Central memory CD8-positive, alpha-beta T cell (primary cell): ENCODE results near the gene ATF6B.
"Not testable (repeated sequence)": the region's sequence is repeated elsewhere in the genome, so short reads cannot be mapped to it uniquely, and the experiment has no call there.

Experiments used
- ATAC-seq: fragments of 150-1000 bp; cut with Tn5 transposase; replicated peaks from 2 replicates; pipeline ENCODE4 v1.10.0; 2022; ENCODE audit warnings: mild to moderate bottlenecking, moderate FRiP score, moderate number of reproducible peaks; ENCODE audit not compliant: poor library complexity, severe bottlenecking; ENCODE audit errors: extremely low read depth
- DNase-seq, 2 donors: peaks; one replicate each; pipeline ENCODE4 v3.0.0; 2021; ENCODE audit warnings: low spot score in 2 of 2
- H3K27ac Mint-ChIP-seq: one replicate; pipeline ENCODE4 v1.8.0; 2022; ENCODE audit warnings: low read depth, mild to moderate bottlenecking, moderate library complexity, mixed read lengths
- H3K27me3 Mint-ChIP-seq: one replicate; pipeline ENCODE4 v1.8.0; 2022; ENCODE audit warnings: mixed read lengths
- H3K36me3 Mint-ChIP-seq: one replicate; pipeline ENCODE4 v1.8.0; 2022; ENCODE audit warnings: mild to moderate bottlenecking, moderate library complexity, mixed read lengths; ENCODE audit not compliant: insufficient read depth
- H3K4me1 Mint-ChIP-seq: one replicate; pipeline ENCODE4 v1.8.0; 2022; ENCODE audit warnings: mixed read lengths
- H3K4me3 Mint-ChIP-seq: one replicate; pipeline ENCODE4 v1.8.0; 2022; ENCODE audit warnings: mild to moderate bottlenecking, moderate library complexity, mixed read lengths
- H3K9me3 Mint-ChIP-seq: one replicate; pipeline ENCODE4 v1.8.0; 2022; ENCODE audit warnings: mixed read lengths

The ATF6B gene

GRCh38 chr6:32075781-32076180, 52.3 kb downstream of the ATF6B start:
- no peak for DNase-seq
- no peak overlapping the region for H3K27ac Mint-ChIP-seq
- no peak overlapping the region for H3K4me3 Mint-ChIP-seq
- H3K9me3 Mint-ChIP-seq: no peaks in the 10 kb centered on the region
- H3K27me3 Mint-ChIP-seq: peaks cover 34% of the 10 kb centered on the region
- no peaks in the 10 kb centered on the region for H3K36me3 Mint-ChIP-seq
- H3K4me1 Mint-ChIP-seq: no peaks in the 10 kb centered on the region
- no peak for ATAC-seq

GRCh38 chr6:32074996-32075532, 53.0 kb downstream of the ATF6B start:
- H3K9me3 Mint-ChIP-seq: no peaks in the 10 kb centered on the region
- H3K4me1 Mint-ChIP-seq: no peaks in the 10 kb centered on the region
- DNase-seq (no peak), ATAC-seq (no peak)
- H3K27me3 Mint-ChIP-seq: peaks cover 37% of the 10 kb centered on the region
- no peak overlapping the region for H3K27ac Mint-ChIP-seq
- H3K36me3 Mint-ChIP-seq: no peaks in the 10 kb centered on the region
- H3K4me3 Mint-ChIP-seq: no peak overlapping the region

DNA sequence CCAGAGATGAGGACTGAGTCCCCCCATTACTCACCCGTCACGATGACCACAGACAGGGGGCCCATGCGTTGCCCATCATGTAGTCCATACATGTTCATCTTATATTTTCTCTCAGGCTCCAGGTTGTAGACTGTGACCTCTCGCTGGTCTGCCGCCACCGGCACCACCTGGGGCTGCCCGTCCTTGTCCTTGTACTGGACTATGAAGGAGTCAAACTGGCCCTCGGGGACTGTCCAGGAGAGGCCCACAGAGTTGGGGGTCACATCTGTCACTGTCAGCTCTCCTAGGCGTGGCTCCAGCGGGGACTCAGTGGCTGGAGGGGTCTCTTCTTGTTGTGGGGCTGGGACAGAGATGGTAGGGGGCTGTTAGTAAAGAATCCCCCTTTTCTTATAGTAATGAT, 54.4 kb downstream of the ATF6B start:
- no peaks in the 10 kb centered on the region for H3K36me3 Mint-ChIP-seq
- peaks cover 48% of the 10 kb centered on the region for H3K27me3 Mint-ChIP-seq
- no peaks in the 10 kb centered on the region for H3K9me3 Mint-ChIP-seq
- DNase-seq (no peak), ATAC-seq (no peak)
- H3K4me1 Mint-ChIP-seq: no peaks in the 10 kb centered on the region
- no peak overlapping the region for H3K4me3 Mint-ChIP-seq
- no peak overlapping the region for H3K27ac Mint-ChIP-seq

DNA sequence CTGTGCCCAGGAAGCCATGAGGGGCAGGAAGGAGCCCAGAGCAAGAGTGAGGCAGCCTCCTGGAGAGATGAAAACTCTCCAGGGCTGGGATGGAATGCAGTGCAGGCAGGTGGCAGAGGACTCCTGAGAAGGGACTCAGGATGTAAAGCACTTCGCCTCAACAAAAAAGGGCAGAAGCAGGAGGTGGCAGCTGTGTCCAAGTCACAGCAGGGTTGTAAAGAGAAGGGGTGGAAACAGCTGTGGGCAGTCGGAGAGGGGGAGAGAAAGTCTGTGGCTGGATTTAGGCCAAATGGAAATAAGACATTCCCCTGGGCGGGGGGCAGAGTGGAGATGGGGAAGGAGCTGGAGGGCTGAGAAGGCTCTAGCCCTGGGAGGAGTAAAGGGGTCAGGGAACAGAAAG, 54.9 kb downstream of the ATF6B start:
- H3K36me3 Mint-ChIP-seq: no peaks in the 10 kb centered on the region
- ATAC-seq (no peak), DNase-seq (no peak)
- no peaks in the 10 kb centered on the region for H3K9me3 Mint-ChIP-seq
- no peak overlapping the region for H3K27ac Mint-ChIP-seq
- no peaks in the 10 kb centered on the region for H3K4me1 Mint-ChIP-seq
- H3K27me3 Mint-ChIP-seq: peaks cover 48% of the 10 kb centered on the region
- no peak overlapping the region for H3K4me3 Mint-ChIP-seq

DNA sequence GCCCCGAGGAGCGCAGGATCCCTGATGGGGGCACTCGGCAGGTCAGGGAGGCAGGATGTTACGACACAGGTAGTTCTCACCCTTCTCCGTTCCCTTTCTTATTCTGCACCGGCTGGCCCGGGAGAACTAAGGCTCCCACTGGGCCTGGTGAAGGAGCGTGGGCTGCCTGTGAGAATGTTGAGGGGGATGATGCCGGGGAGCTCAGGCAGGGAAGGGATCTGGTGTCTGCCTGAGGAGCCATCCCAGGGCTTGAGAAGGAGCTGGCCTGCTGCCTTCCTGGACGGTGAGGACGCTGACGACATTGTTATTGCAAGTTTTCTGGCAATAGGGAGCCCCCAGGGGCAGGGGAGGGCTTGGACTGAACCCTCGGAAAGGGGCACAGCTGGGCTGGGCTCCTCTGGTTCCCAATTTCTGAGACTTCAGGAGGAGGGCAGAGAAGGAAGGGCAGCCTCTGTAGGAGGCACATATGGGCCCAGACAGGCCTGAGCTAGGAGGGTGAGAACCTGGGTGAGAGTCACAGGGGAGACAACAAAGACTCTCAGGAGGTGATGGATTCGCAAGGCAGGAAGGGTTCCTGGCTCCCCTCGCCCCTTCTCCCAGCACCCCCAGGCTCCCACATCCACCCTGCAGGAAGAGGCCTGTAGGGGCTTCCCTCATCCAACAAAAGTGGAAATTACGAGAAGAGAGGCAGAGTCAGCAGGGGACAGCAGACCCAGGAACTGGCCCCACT, 57.1 kb downstream of the ATF6B start:
- Mint-ChIP-seq H3K36me3 (no peaks in the 10 kb centered on the region), H3K27me3 (peaks cover 48% of the 10 kb centered on the region), H3K27ac (peak overlapping the region; percentile 80), H3K9me3 (no peaks in the 10 kb centered on the region), H3K4me3 (no peak overlapping the region), H3K4me1 (no peaks in the 10 kb centered on the region)
- no peak for DNase-seq
- ATAC-seq: no peak

- Mint-ChIP-seq H3K27me3 (peaks cover 42% of the 10 kb centered on the region), H3K27ac (peak overlapping the region; percentile 80), H3K36me3 (no peaks in the 10 kb centered on the region), H3K4me3 (no peak overlapping the region), H3K4me1 (no peaks in the 10 kb centered on the region), H3K9me3 (no peaks in the 10 kb centered on the region)
- DNase-seq (no peak), ATAC-seq (no peak)
These were observed 58.0 kb downstream of the ATF6B start for GRCh38 chr6:32069878-32070515.

GRCh38 chr6:32069460-32069859, 58.6 kb downstream of the ATF6B start:
- Mint-ChIP-seq H3K4me3 (no peak overlapping the region), H3K9me3 (no peaks in the 10 kb centered on the region), H3K4me1 (no peaks in the 10 kb centered on the region), H3K36me3 (no peaks in the 10 kb centered on the region), H3K27ac (no peak overlapping the region), H3K27me3 (peaks cover 37% of the 10 kb centered on the region)
- DNase-seq (no peak), ATAC-seq (no peak)

DNA sequence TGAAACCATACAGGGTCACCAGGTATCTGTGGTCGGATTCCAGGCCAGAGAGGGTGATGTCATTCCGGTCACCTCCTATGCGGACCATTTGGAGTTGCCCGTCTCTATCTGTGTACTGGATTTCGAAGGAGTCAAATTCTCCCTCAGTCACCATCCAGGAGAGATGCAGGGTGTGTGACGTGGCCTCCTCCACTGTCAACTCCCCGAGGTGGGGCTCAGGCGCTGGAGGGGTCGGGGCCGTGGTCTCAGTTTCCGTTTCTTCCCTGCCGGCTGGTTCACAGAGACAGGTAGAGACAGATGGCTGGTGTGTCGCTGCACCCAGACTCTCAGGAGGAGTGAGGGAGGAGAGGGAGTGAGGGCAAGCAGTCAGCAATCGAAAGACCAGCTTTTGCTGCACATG, 59.2 kb downstream of the ATF6B start:
- Mint-ChIP-seq H3K27ac (no peak overlapping the region), H3K4me3 (no peak overlapping the region), H3K4me1 (no peaks in the 10 kb centered on the region), H3K27me3 (peaks cover 33% of the 10 kb centered on the region), H3K36me3 (no peaks in the 10 kb centered on the region), H3K9me3 (no peaks in the 10 kb centered on the region)
- no peak for ATAC-seq
- no peak for DNase-seq

DNA sequence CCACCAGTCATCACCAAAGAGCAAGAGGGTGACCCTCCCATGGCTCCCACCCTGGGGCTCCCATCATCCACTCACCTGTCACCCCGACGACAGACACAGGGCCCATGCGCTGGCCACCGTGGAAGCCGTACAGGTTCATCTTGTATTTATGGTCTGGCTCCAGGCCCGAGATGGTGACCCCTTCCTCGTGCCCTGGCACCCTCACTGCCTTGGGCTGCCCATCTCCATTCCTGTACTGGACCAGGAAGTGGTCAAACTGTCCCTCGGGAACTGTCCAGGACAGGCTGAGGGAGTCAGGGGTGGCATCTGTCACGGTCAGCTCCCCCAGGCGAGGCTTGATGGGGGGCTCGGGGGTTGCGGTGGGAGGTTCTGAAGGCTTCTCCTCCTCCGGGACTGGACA, 59.7 kb downstream of the ATF6B start:
- H3K36me3 Mint-ChIP-seq, ATAC-seq, H3K4me1 Mint-ChIP-seq, DNase-seq, H3K4me3 Mint-ChIP-seq, H3K9me3 Mint-ChIP-seq, H3K27ac Mint-ChIP-seq: not testable (repeated sequence)
- H3K27me3 Mint-ChIP-seq: peaks cover 30% of the 10 kb centered on the region

- not testable (repeated sequence) for ATAC-seq, DNase-seq, H3K36me3 Mint-ChIP-seq, H3K9me3 Mint-ChIP-seq, H3K4me1 Mint-ChIP-seq, H3K4me3 Mint-ChIP-seq, H3K27ac Mint-ChIP-seq
- peaks cover 23% of the 10 kb centered on the region for H3K27me3 Mint-ChIP-seq
These were observed 60.5 kb downstream of the ATF6B start for GRCh38 chr6:32067521-32067920.
